Hepatocyte (in vitro differentiated cells): ENCODE measurements around the gene MEIKIN. TPM values are rescaled to one million over a fixed set of nuclear protein-coding genes. Genes with fewer than 3 reads are reported as not detected.

Source experiments
- DNase-seq: peaks from one replicate; pipeline ENCODE4 v3.0.0-alpha.2; 2016; ENCODE audit warnings: low spot score
- H2AFZ ChIP-seq: fragments of 200-600 bp; sonication (generic); 2 replicates; pipeline ENCODE4 v1.6.0; 2016; ENCODE audit warnings: antibody characterized with exemption, mild to moderate bottlenecking
- H3K27ac ChIP-seq: fragments of 200-600 bp; sonication (generic); 2 replicates; pipeline ENCODE4 v1.5.1; 2016; ENCODE audit warnings: mild to moderate bottlenecking
- H3K27me3 ChIP-seq: fragments of 200-600 bp; sonication (generic); 2 replicates; pipeline ENCODE4 v1.6.1; 2016
- H3K36me3 ChIP-seq: fragments of 200-600 bp; sonication (generic); replicated peaks from 2 replicates; pipeline ENCODE4 v1.5.1; 2016; ENCODE audit warnings: low read depth; ENCODE audit not compliant: insufficient read depth
- H3K4me1 ChIP-seq: fragments of 200-600 bp; sonication (generic); 2 replicates; pipeline ENCODE4 v1.5.1; 2016; ENCODE audit warnings: mild to moderate bottlenecking, moderate library complexity; ENCODE audit not compliant: insufficient read depth
- H3K4me2 ChIP-seq: fragments of 200-600 bp; sonication (generic); 2 replicates; pipeline ENCODE4 v1.6.0; 2016
- H3K4me3 ChIP-seq: fragments of 200-600 bp; sonication (generic); 2 replicates; pipeline ENCODE4 v1.5.1; 2016; ENCODE audit warnings: mild to moderate bottlenecking
- H3K79me2 ChIP-seq: fragments of 200-600 bp; sonication (generic); 2 replicates; pipeline ENCODE4 v1.6.0; 2017; ENCODE audit warnings: mild to moderate bottlenecking
- H3K9me2 ChIP-seq: fragments of 200-600 bp; sonication (generic); replicated peaks from 2 replicates; pipeline ENCODE4 v1.6.0; 2017; ENCODE audit warnings: mild to moderate bottlenecking; ENCODE audit not compliant: insufficient read depth
- H3K9me3 ChIP-seq: fragments of 200-600 bp; sonication (generic); 2 replicates; pipeline ENCODE4 v1.5.1; 2016; ENCODE audit warnings: low read depth, mild to moderate bottlenecking
- H4K20me1 ChIP-seq: fragments of 200-600 bp; sonication (generic); 2 replicates; pipeline ENCODE4 v1.6.0; 2016; ENCODE audit warnings: mild to moderate bottlenecking; ENCODE audit not compliant: insufficient read depth, poor library complexity, severe bottlenecking
- CTCF ChIP-seq: fragments of 200-600 bp; sonication (generic); IDR thresholded peaks from 2 replicates; pipeline ENCODE4 v1.5.1; 2016; ENCODE audit warnings: antibody characterized with exemption, mild to moderate bottlenecking; ENCODE audit not compliant: poor library complexity
- EZH2 ChIP-seq: fragments of 200-600 bp; sonication (generic); IDR thresholded peaks from 2 replicates; pipeline ENCODE4 v1.6.1; 2016; ENCODE audit warnings: antibody characterized with exemption, mild to moderate bottlenecking, borderline replicate concordance
- EZH2phosphoT487 ChIP-seq: fragments of 200-600 bp; sonication (generic); IDR thresholded peaks from one replicate; pipeline ENCODE4 v1.6.1; 2018; ENCODE audit warnings: antibody characterized with exemption, mild to moderate bottlenecking, low read depth, moderate library complexity; ENCODE audit not compliant: unreplicated experiment, severe bottlenecking
- WGBS: methylation state at CpG from one replicate; pipeline ENCODE4 v1.1.6; 2016; ENCODE audit warnings: low lambda C conversion rate; ENCODE audit errors: missing lambda C conversion rate; 5-methylcytosine and 5-hydroxymethylcytosine counted together
- polyA plus RNA-seq: library from polyadenylated mRNA; unstranded; fragments of >200 nt; fragmentation: Nextera tagmentation; extraction: Ambion mirVana; gene quantifications from 2 replicates; pipeline ENCODE4 v1.2.1, GENCODE V29; 2016
- total RNA-seq: library from RNA; depleted of rRNA; stranded (reverse); fragments of >200 nt; gene quantifications from 2 replicates; pipeline ENCODE4 v1.2.3, GENCODE V29; 2014

MEIKIN gene
- total and polyA plus RNA-seq, 2 experiments from 2014 or later = not detected

GRCh38 chr5:131789765-131790164, 155.7 kb downstream of the MEIKIN start:
- Histone ChIP-seq H3K9me3 (no peaks in the 10 kb centered on the region), H2AFZ (no peak overlapping the region), H3K36me3 (no peaks in the 10 kb centered on the region), H3K9me2 (no peaks in the 10 kb centered on the region), H3K27me3 (no peaks in the 10 kb centered on the region), H3K4me3 (no peak overlapping the region), H3K27ac (no peak overlapping the region), H3K79me2 (peaks cover 100% of the 10 kb centered on the region), H4K20me1 (peaks cover 98% of the 10 kb centered on the region), H3K4me2 (no peak overlapping the region), H3K4me1 (peaks cover 5% of the 10 kb centered on the region)
- no peak for TF ChIP-seq CTCF
- TF ChIP-seq EZH2 = no peak
- TF ChIP-seq EZH2phosphoT487 = no peak
- no peak for DNase-seq
- 76% methylated on average over 3 of the region's 3 CpGs for WGBS

GRCh38 chr5:131787736-131788135, 157.7 kb downstream of the MEIKIN start:
- Histone ChIP-seq H3K36me3 (no peaks in the 10 kb centered on the region), H2AFZ (no peak overlapping the region), H3K27ac (no peak overlapping the region), H3K4me2 (no peak overlapping the region), H3K9me2 (no peaks in the 10 kb centered on the region), H3K79me2 (peaks cover 100% of the 10 kb centered on the region), H3K4me1 (no peaks in the 10 kb centered on the region), H4K20me1 (peaks cover 98% of the 10 kb centered on the region), H3K4me3 (no peak overlapping the region), H3K27me3 (no peaks in the 10 kb centered on the region), H3K9me3 (no peaks in the 10 kb centered on the region)
- WGBS = 84% methylated on average over 4 of the region's 4 CpGs
- TF ChIP-seq EZH2phosphoT487 = no peak
- TF ChIP-seq CTCF = no peak
- TF ChIP-seq EZH2 = no peak
- DNase-seq = no peak

- Histone ChIP-seq H3K4me2 (no peak overlapping the region), H3K4me3 (no peak overlapping the region), H3K27ac (no peak overlapping the region), H3K36me3 (no peaks in the 10 kb centered on the region), H2AFZ (no peak overlapping the region), H3K27me3 (no peaks in the 10 kb centered on the region), H3K4me1 (no peaks in the 10 kb centered on the region), H3K9me2 (no peaks in the 10 kb centered on the region), H4K20me1 (peaks cover 98% of the 10 kb centered on the region), H3K9me3 (no peaks in the 10 kb centered on the region), H3K79me2 (peaks cover 100% of the 10 kb centered on the region)
- TF ChIP-seq EZH2 (no peak), EZH2phosphoT487 (no peak), CTCF (no peak)
- DNase-seq = no peak
- 71% methylated on average over 4 of the region's 4 CpGs for WGBS
These were observed 158.4 kb downstream of the MEIKIN start for GRCh38 chr5:131786900-131787692.
